GM18520 (cell line): ENCODE measurements around the gene NSMCE1.
"Not testable (repeated sequence)": the region's sequence is repeated elsewhere in the genome, so short reads cannot be mapped to it uniquely, and the experiment has no call there.

Experiments
- ATAC-seq: cut with Tn5 transposase; IDR thresholded peaks from one replicate; pipeline ENCODE4 v1.9.1; 2021; ENCODE audit not compliant: unreplicated experiment

The NSMCE1 gene

GRCh38 chr16:27272697-27273096, 4.1 kb upstream of the NSMCE1 start:
- ATAC-seq: not testable (repeated sequence)

GRCh38 chr16:27272076-27272475, 3.5 kb upstream of the NSMCE1 start:
- no peak for ATAC-seq

- no peak for ATAC-seq
Measured at GRCh38 chr16:27270349-27270748, 1.8 kb upstream of the NSMCE1 start.

- no peak for ATAC-seq
Measured at GRCh38 chr16:27269300-27270150, 953 bp upstream of the NSMCE1 start.

- no peak for ATAC-seq
Measured at GRCh38 chr16:27267037-27267677, 1.4 kb downstream of the NSMCE1 start.

- ATAC-seq: no peak
Measured at GRCh38 chr16:27265982-27266381, 2.6 kb downstream of the NSMCE1 start.

GRCh38 chr16:27264151-27264550, 4.4 kb downstream of the NSMCE1 start:
- no peak for ATAC-seq

GRCh38 chr16:27262904-27263423, 5.6 kb downstream of the NSMCE1 start:
- not testable (repeated sequence) for ATAC-seq

- no peak for ATAC-seq
Measured at GRCh38 chr16:27259710-27260109, 8.9 kb downstream of the NSMCE1 start.

GRCh38 chr16:27258241-27258734, 10.3 kb downstream of the NSMCE1 start:
- no peak for ATAC-seq

GRCh38 chr16:27257271-27257670, 11.3 kb downstream of the NSMCE1 start:
- ATAC-seq: no peak

GRCh38 chr16:27256861-27257260, 11.7 kb downstream of the NSMCE1 start:
- no peak for ATAC-seq

- ATAC-seq: peak; percentile 87
Measured at GRCh38 chr16:27254262-27254811, 14.2 kb downstream of the NSMCE1 start.

GRCh38 chr16:27253526-27253930, 15.0 kb downstream of the NSMCE1 start:
- no peak for ATAC-seq

GRCh38 chr16:27252206-27252585, 16.4 kb downstream of the NSMCE1 start:
- no peak for ATAC-seq

- ATAC-seq: no peak
Measured at GRCh38 chr16:27251541-27252205, 16.9 kb downstream of the NSMCE1 start.

GRCh38 chr16:27248886-27249285, 19.7 kb downstream of the NSMCE1 start:
- ATAC-seq: not testable (repeated sequence)

GRCh38 chr16:27248036-27248435, 20.5 kb downstream of the NSMCE1 start:
- ATAC-seq: no peak

GRCh38 chr16:27247076-27247475, 21.5 kb downstream of the NSMCE1 start:
- not testable (repeated sequence) for ATAC-seq

- ATAC-seq: no peak
Measured at GRCh38 chr16:27246439-27246838, 22.1 kb downstream of the NSMCE1 start.
